DOHH2 (cell line): ENCODE measurements around the gene CLK3.

Source experiments
- H3F3A ChIP-seq: fragments of 200-600 bp; sonication (generic), shearing (Covaris generic); 2 replicates; pipeline ENCODE4 v1.6.0; 2016; ENCODE audit warnings: antibody characterized with exemption, mild to moderate bottlenecking; ENCODE audit not compliant: control insufficient read depth, insufficient read depth
- H3K27ac ChIP-seq: fragments of 200-600 bp; sonication (generic); 2 replicates; pipeline ENCODE4 v1.5.1; 2014; ENCODE audit warnings: low read depth, mild to moderate bottlenecking, low read length, moderate library complexity
- H3K27me3 ChIP-seq: fragments of 200-600 bp; sonication (generic); 2 replicates; pipeline ENCODE4 v1.6.1; 2014; ENCODE audit warnings: mild to moderate bottlenecking, low read length, mixed read lengths; ENCODE audit not compliant: control insufficient read depth
- H3K36me3 ChIP-seq: fragments of 200-600 bp; sonication (generic); 2 replicates; pipeline ENCODE4 v1.6.1; 2014; ENCODE audit warnings: mild to moderate bottlenecking, low read length, moderate library complexity, mixed read lengths; ENCODE audit not compliant: control insufficient read depth
- H3K4me1 ChIP-seq: fragments of 200-600 bp; sonication (generic); 2 replicates; pipeline ENCODE4 v1.6.1; 2014; ENCODE audit warnings: mild to moderate bottlenecking, low read length, mixed read lengths; ENCODE audit not compliant: control insufficient read depth
- H3K4me2 ChIP-seq: fragments of 200-600 bp; sonication (generic); 2 replicates; pipeline ENCODE4 v1.6.0; 2014; ENCODE audit warnings: mild to moderate bottlenecking, low read length, moderate library complexity
- H3K4me3 ChIP-seq: fragments of 200-600 bp; sonication (generic); 2 replicates; pipeline ENCODE4 v1.5.1; 2014; ENCODE audit warnings: mild to moderate bottlenecking, low read length, mixed read lengths
- H3K79me2 ChIP-seq: fragments of 200-600 bp; sonication (generic); 2 replicates; pipeline ENCODE4 v1.6.1; 2014; ENCODE audit warnings: mild to moderate bottlenecking, low read length, mixed read lengths; ENCODE audit not compliant: control insufficient read depth
- H3K9me2 ChIP-seq: fragments of 200-600 bp; sonication (generic); replicated peaks from 2 replicates; pipeline ENCODE4 v1.6.1; 2014; ENCODE audit warnings: mild to moderate bottlenecking, low read length, mixed read lengths; ENCODE audit not compliant: control insufficient read depth
- H3K9me3 ChIP-seq: fragments of 200-600 bp; sonication (generic); 2 replicates; pipeline ENCODE4 v1.6.1; 2014; ENCODE audit warnings: antibody characterized with exemption, low read length, mixed read lengths; ENCODE audit not compliant: control insufficient read depth, insufficient read depth
- H4K20me1 ChIP-seq: fragments of 200-600 bp; sonication (generic); 2 replicates; pipeline ENCODE4 v1.6.0; 2014; ENCODE audit warnings: low read depth, mild to moderate bottlenecking, antibody characterized with exemption, low read length, moderate library complexity; ENCODE audit not compliant: control insufficient read depth, insufficient read depth
- CTCF ChIP-seq: fragments of 200-600 bp; sonication (generic); IDR thresholded peaks from one replicate; pipeline ENCODE4 v1.5.1; 2014; ENCODE audit warnings: antibody characterized with exemption, mild to moderate bottlenecking, low read depth, low read length; ENCODE audit not compliant: poor library complexity, severe bottlenecking
- EZH2phosphoT487 ChIP-seq: fragments of 200-600 bp; sonication (generic); IDR thresholded peaks from 2 replicates; pipeline ENCODE4 v1.6.1; 2017; ENCODE audit warnings: borderline replicate concordance, mild to moderate bottlenecking, antibody characterized with exemption, low read length, moderate library complexity, mixed read lengths

The CLK3 gene

GRCh38 chr15:74648051-74648842 lies 32.6 kb downstream of the CLK3 start:
- H3K79me2 ChIP-seq = peaks cover 11% of the 10 kb centered on the region
- no peak overlapping the region for H3K4me2 ChIP-seq
- H4K20me1 ChIP-seq = peaks cover 6% of the 10 kb centered on the region; the same call in 1 of the 2 replicates
- no peaks in the 10 kb centered on the region for H3K4me1 ChIP-seq
- no peak overlapping the region for H3K4me3 ChIP-seq
- peaks cover 9% of the 10 kb centered on the region; the same call in 1 of the 2 replicates for H3K36me3 ChIP-seq
- H3F3A ChIP-seq = no peaks in the 10 kb centered on the region
- H3K9me3 ChIP-seq = no peaks in the 10 kb centered on the region
- no peaks in the 10 kb centered on the region for H3K27me3 ChIP-seq
- no peak overlapping the region for H3K27ac ChIP-seq
- no peaks in the 10 kb centered on the region for H3K9me2 ChIP-seq
- TF ChIP-seq CTCF (no peak), EZH2phosphoT487 (no peak)

GRCh38 chr15:74651242-74651741 lies 35.7 kb downstream of the CLK3 start:
- Histone ChIP-seq H3F3A (no peaks in the 10 kb centered on the region), H3K36me3 (peaks cover 15% of the 10 kb centered on the region), H3K4me3 (no peak overlapping the region), H3K4me1 (no peaks in the 10 kb centered on the region), H3K4me2 (no peak overlapping the region), H3K9me3 (no peaks in the 10 kb centered on the region), H3K27ac (no peak overlapping the region), H3K27me3 (no peaks in the 10 kb centered on the region), H3K9me2 (no peaks in the 10 kb centered on the region), H3K79me2 (peaks cover 11% of the 10 kb centered on the region), H4K20me1 (peaks cover 6% of the 10 kb centered on the region; the same call in 1 of the 2 replicates)
- no peak for TF ChIP-seq CTCF
- no peak for TF ChIP-seq EZH2phosphoT487

GRCh38 chr15:74653426-74654102 lies 37.9 kb downstream of the CLK3 start:
- TF ChIP-seq CTCF = no peak
- no peak for TF ChIP-seq EZH2phosphoT487
- 0 out of 2 replicates have a peak, but pooled peaks cover 2% of the 10 kb centered on the region for H4K20me1 ChIP-seq
- no peaks in the 10 kb centered on the region for H3K9me3 ChIP-seq
- no peaks in the 10 kb centered on the region for H3F3A ChIP-seq
- no peak overlapping the region for H3K4me2 ChIP-seq
- H3K4me3 ChIP-seq = no peak overlapping the region
- no peak overlapping the region for H3K27ac ChIP-seq
- H3K27me3 ChIP-seq = no peaks in the 10 kb centered on the region
- peaks cover 14% of the 10 kb centered on the region for H3K79me2 ChIP-seq
- no peaks in the 10 kb centered on the region for H3K4me1 ChIP-seq
- H3K9me2 ChIP-seq = no peaks in the 10 kb centered on the region
- H3K36me3 ChIP-seq = peaks cover 12% of the 10 kb centered on the region
